CD14-positive monocyte (primary cell): Measurements from ENCODE around the gene RDH8. TPM values are rescaled to one million over a fixed set of nuclear protein-coding genes. Genes with fewer than 3 reads are reported as not detected.

Source experiments
- DNase-seq, 3 donors: peaks; one replicate each; pipeline ENCODE4 v3.0.0-alpha.2; 2011 to 2022
- H2AFZ ChIP-seq: 2 replicates; pipeline ENCODE4 v1.6.0; 2012; ENCODE audit warnings: mild to moderate bottlenecking, low read depth, low read length, inconsistent platforms; ENCODE audit not compliant: insufficient read depth, poor library complexity, severe bottlenecking
- H3K27ac ChIP-seq, 2 donors: 1 replicate in 1 of 2; 2 replicates in 1 of 2; pipeline ENCODE4 v1.5.1; 2012 to 2013; ENCODE audit warnings: low read length in 2 of 2, control low read depth in 1 of 2, inconsistent platforms in 1 of 2, low read depth in 1 of 2, mild to moderate bottlenecking in 1 of 2
- H3K27me3 ChIP-seq, 2 donors: one replicate each; pipeline versions ENCODE4 v1.6.0 to v1.6.1; 2011 to 2013; ENCODE audit warnings: low read length in 2 of 2; ENCODE audit not compliant: control insufficient read depth in 2 of 2, insufficient read depth in 2 of 2
- H3K36me3 ChIP-seq, 2 donors: replicated peaks in 1 of 2; 1 replicate in 1 of 2; 2 replicates in 1 of 2; pipeline versions ENCODE4 v1.5.1 to v1.6.1; 2012 to 2013; ENCODE audit warnings: low read length in 2 of 2, control low read depth in 1 of 2, inconsistent platforms in 1 of 2, mild to moderate bottlenecking in 1 of 2; ENCODE audit not compliant: insufficient read depth in 2 of 2, control insufficient read depth in 1 of 2
- H3K4me1 ChIP-seq, 2 donors: 1 replicate in 1 of 2; 2 replicates in 1 of 2; pipeline versions ENCODE4 v1.5.1 to v1.6.1; 2012 to 2013; ENCODE audit warnings: low read length in 2 of 2, control low read depth in 1 of 2, inconsistent platforms in 1 of 2, mild to moderate bottlenecking in 1 of 2, moderate library complexity in 1 of 2; ENCODE audit not compliant: insufficient read depth in 2 of 2, control insufficient read depth in 1 of 2
- H3K4me2 ChIP-seq: replicated peaks from 2 replicates; pipeline ENCODE3; 2012; ENCODE audit warnings: low read length, moderate library complexity, mild to moderate bottlenecking; ENCODE audit not compliant: poor library complexity, severe bottlenecking; ENCODE audit errors: extremely low read depth
- H3K4me3 ChIP-seq, 3 experiments: fragments of 200-600 bp in 1 of 3; sonication (generic) in 1 of 3; replicated peaks in 1 of 3; 1 replicate in 2 of 3; 2 replicates in 1 of 3; pipeline ENCODE4 v1.5.1; 2011 to 2013; ENCODE audit warnings: low read length in 3 of 3, mild to moderate bottlenecking in 3 of 3, control low read depth in 2 of 3, low read depth in 2 of 3, inconsistent platforms in 1 of 3, moderate library complexity in 1 of 3
- H3K79me2 ChIP-seq: 2 replicates; pipeline ENCODE4 v1.6.0; 2012; ENCODE audit warnings: mild to moderate bottlenecking, control low read depth, inconsistent platforms, low read length, moderate library complexity; ENCODE audit not compliant: insufficient read depth
- H3K9ac ChIP-seq: 2 replicates; pipeline ENCODE4 v1.6.0; 2017; ENCODE audit warnings: low read length, mild to moderate bottlenecking; ENCODE audit not compliant: insufficient read depth, poor library complexity, severe bottlenecking
- H3K9me3 ChIP-seq, 2 donors: replicated peaks in 1 of 2; 1 replicate in 1 of 2; 2 replicates in 1 of 2; pipeline versions ENCODE4 v1.5.1 to v1.6.1; 2012 to 2013; ENCODE audit warnings: low read length in 2 of 2, control low read depth in 1 of 2; ENCODE audit not compliant: control insufficient read depth in 1 of 2, insufficient read depth in 1 of 2
- H4K20me1 ChIP-seq: 2 replicates; pipeline ENCODE4 v1.6.0; 2012; ENCODE audit warnings: mild to moderate bottlenecking, low read length, control low read depth, moderate library complexity; ENCODE audit not compliant: insufficient read depth
- H3K27ac Mint-ChIP-seq, 7 donors: one replicate each; pipeline ENCODE4 v1.8.0; 2020; ENCODE audit warnings: mild to moderate bottlenecking in 7 of 7, mixed read lengths in 7 of 7, moderate library complexity in 6 of 7, inconsistent platforms in 2 of 7
- H3K27me3 Mint-ChIP-seq, 3 donors: one replicate each; pipeline ENCODE4 v1.8.0; 2021 to 2022; ENCODE audit warnings: low read depth in 3 of 3, mild to moderate bottlenecking in 3 of 3, mixed read lengths in 3 of 3, moderate library complexity in 3 of 3, inconsistent platforms in 1 of 3
- H3K36me3 Mint-ChIP-seq, 2 donors: one replicate each; pipeline ENCODE4 v1.8.0; 2020; ENCODE audit warnings: mixed read lengths in 2 of 2, inconsistent platforms in 1 of 2, mild to moderate bottlenecking in 1 of 2
- H3K4me1 Mint-ChIP-seq: one replicate; pipeline ENCODE4 v1.8.0; 2020; ENCODE audit warnings: mild to moderate bottlenecking, mixed read lengths
- H3K4me3 Mint-ChIP-seq, 2 donors: one replicate each; pipeline ENCODE4 v1.8.0; 2020; ENCODE audit warnings: mild to moderate bottlenecking in 2 of 2, mixed read lengths in 2 of 2, moderate library complexity in 1 of 2
- H3K9me3 Mint-ChIP-seq, 7 donors: one replicate each; pipeline ENCODE4 v1.8.0; 2020 to 2022; ENCODE audit warnings: mixed read lengths in 7 of 7, mild to moderate bottlenecking in 6 of 7, moderate library complexity in 6 of 7, inconsistent platforms in 2 of 7
- CTCF ChIP-seq: fragments of 200-600 bp; IDR thresholded peaks from one replicate; pipeline ENCODE4 v1.8.0; 2022; ENCODE audit warnings: antibody characterized with exemption, mild to moderate bottlenecking
- WGBS: methylation state at CpG from one replicate; pipeline ENCODE4 v1.1.5; 2013; ENCODE audit warnings: missing lambda C conversion rate; ENCODE audit not compliant: insufficient coverage; 5-methylcytosine and 5-hydroxymethylcytosine counted together
- intact Hi-C, 2 donors: fragments of 100-400 bp; cut with micrococcal nuclease; formaldehyde crosslinking; loops; one replicate each; pipeline versions ENCODE4 v1.15.0 to v1.15.1; 2023
- polyA plus RNA-seq, 3 donors: library from polyadenylated mRNA; depleted of rRNA in 1 of 3; unstranded in 2 of 3; stranded (reverse) in 1 of 3; fragments of 300-500 nt in 2 of 3; fragments of >200 nt in 1 of 3; fragmentation: Illumina TruSeq in 2 of 3; gene quantifications; 1 replicate in 2 of 3; 2 replicates in 1 of 3; pipeline ENCODE4 v1.2.3, GENCODE V29; 2012 to 2021

Gene RDH8
- polyA plus RNA-seq, 3 donors, result not detected

DNA sequence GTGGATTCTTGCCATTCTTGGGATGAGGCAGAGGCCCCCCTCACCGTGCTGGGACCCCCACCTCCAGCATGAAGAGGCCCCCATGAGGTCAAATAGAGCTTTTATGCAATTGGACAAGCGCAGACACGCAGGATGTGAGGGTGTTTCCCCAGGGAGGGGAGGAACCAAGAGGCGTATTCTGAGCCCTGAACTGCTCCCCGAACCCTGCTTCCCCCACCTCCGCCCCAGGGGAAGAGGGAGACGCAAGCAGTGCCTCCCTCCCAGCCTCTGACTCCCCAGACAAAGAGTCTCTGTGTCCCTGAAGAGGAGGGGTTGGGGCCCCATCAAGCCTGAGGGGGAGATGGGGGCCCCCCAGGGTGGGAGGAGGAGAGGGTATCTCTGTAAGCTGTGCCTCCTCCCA lies 1.3 kb upstream of the RDH8 start:
- TF ChIP-seq CTCF, result no peak
- DNase-seq, result no peak
- intact Hi-C loops, result no loop called here
- no peak overlapping the region for H3K4me3 Mint-ChIP-seq
- H2AFZ ChIP-seq, result no peak overlapping the region
- H3K36me3 ChIP-seq, result no peaks in the 10 kb centered on the region
- H3K4me1 ChIP-seq, result no peaks in the 10 kb centered on the region
- no peak overlapping the region for H3K4me3 ChIP-seq
- no peak overlapping the region for H3K27ac Mint-ChIP-seq
- no peaks in the 10 kb centered on the region for H3K79me2 ChIP-seq
- H3K9me3 ChIP-seq, result no peaks in the 10 kb centered on the region
- no CpG with 5 or more reads among the region's 7 CpGs for WGBS
- H3K27me3 Mint-ChIP-seq, result peaks cover 41 to 61% (median 53%) of the 10 kb centered on the region in 3 donors
- no peak overlapping the region for H3K9ac ChIP-seq
- peaks cover 6% of the 10 kb centered on the region for H3K4me1 Mint-ChIP-seq
- no peaks in the 10 kb centered on the region for H4K20me1 ChIP-seq
- H3K27me3 ChIP-seq, result peaks cover 20 to 41% of the 10 kb centered on the region in 2 donors
- H3K36me3 Mint-ChIP-seq, result peaks cover 0 to 3% of the 10 kb centered on the region in 2 donors
- no peak overlapping the region for H3K4me2 ChIP-seq
- peaks cover 0 to 10% (median 4%) of the 10 kb centered on the region in 7 donors for H3K9me3 Mint-ChIP-seq
- no peak overlapping the region for H3K27ac ChIP-seq

GRCh38 chr19:10013834-10014618 lies 743 bp downstream of the RDH8 start:
- no peak overlapping the region for H2AFZ ChIP-seq
- no peaks in the 10 kb centered on the region for H4K20me1 ChIP-seq
- H3K4me1 Mint-ChIP-seq, result peaks cover 6% of the 10 kb centered on the region
- H3K9me3 ChIP-seq, result no peaks in the 10 kb centered on the region
- no peaks in the 10 kb centered on the region for H3K36me3 ChIP-seq
- H3K27ac ChIP-seq, result no peak overlapping the region
- H3K9ac ChIP-seq, result no peak overlapping the region
- H3K4me3 Mint-ChIP-seq, result no peak overlapping the region
- H3K4me2 ChIP-seq, result no peak overlapping the region
- DNase-seq, result no peak
- no peaks in the 10 kb centered on the region for H3K79me2 ChIP-seq
- WGBS, result no CpG with 5 or more reads among the region's 6 CpGs
- H3K9me3 Mint-ChIP-seq, result peaks cover 0 to 9% (median 2%) of the 10 kb centered on the region in 7 donors
- intact Hi-C loops, result no loop called here
- peaks cover 15 to 29% of the 10 kb centered on the region in 2 donors for H3K27me3 ChIP-seq
- no peak overlapping the region for H3K27ac Mint-ChIP-seq
- H3K4me3 ChIP-seq, result no peak overlapping the region
- TF ChIP-seq CTCF, result no peak
- H3K36me3 Mint-ChIP-seq, result peaks cover 0 to 3% of the 10 kb centered on the region in 2 donors
- H3K27me3 Mint-ChIP-seq, result peaks cover 32 to 47% (median 39%) of the 10 kb centered on the region in 3 donors
- H3K4me1 ChIP-seq, result no peaks in the 10 kb centered on the region
